Testis (tissue), 2 donors: ENCODE data around the gene SEZ6.

Experiments
- CTCF ChIP-seq, 3 experiments: fragments of 450-650 bp in 2 of 3; fragments of 200-600 bp in 1 of 3; sonication (generic) in 1 of 3; IDR thresholded peaks; one replicate each; pipeline ENCODE4 v1.5.1; 2016 to 2019; ENCODE audit warnings: antibody characterized with exemption in 3 of 3, mild to moderate bottlenecking in 2 of 3, moderate library complexity in 1 of 3
- POLR2A ChIP-seq: fragments of 450-650 bp; IDR thresholded peaks from one replicate; pipeline ENCODE4 v1.6.1; 2017; ENCODE audit warnings: antibody characterized with exemption, mild to moderate bottlenecking, moderate library complexity

GRCh38 chr17:28957992-28958355 is 47.9 kb downstream of the SEZ6 start:
- TF ChIP-seq CTCF (IDR thresholded peaks at IDR 0.05) = no peak
- no peak for TF ChIP-seq POLR2A
